Measurements from ENCODE around the gene DSTN.

Gene DSTN

DNA sequence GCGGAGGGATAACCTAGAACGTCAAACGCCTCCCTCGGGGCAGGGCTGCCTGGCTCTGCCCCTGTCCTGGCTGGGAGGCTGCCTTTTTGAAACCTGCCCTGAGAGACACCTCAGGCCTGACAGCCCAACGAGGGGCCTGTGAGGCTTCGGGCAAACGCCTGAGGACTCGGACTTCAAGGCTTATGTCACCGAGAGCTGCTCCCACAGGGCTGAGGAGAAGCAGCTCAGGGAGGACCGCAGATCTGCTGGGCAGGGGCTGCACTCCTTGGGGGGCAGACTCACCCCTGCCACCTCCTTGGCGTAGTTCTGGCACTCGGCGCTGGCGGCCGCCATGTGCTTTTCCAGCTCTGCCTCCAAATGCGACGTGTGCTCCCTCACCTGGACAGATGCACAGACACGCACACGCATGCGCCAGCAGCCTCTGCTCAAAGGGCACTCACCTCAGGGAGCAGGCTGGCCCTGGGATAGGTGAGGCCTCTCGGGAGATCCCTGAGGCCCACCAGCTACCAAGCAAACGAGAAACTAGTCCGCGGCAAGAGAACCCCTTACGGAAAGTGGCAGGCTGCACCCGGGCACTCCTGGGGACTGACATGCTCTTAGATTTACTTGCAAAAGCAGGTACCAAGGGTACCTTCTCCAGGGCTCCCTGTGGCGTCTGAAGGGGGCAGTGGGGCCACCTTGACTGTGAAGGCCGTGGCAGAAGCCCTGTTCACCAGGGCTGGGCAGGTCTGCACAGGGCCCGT lies 49.6 kb downstream of the DSTN start:
- Histone ChIP-seq H3K27me3 (ENCODE audit: low read depth, low read length) (no peaks in the 10 kb centered on the region), H3K9me3 (ENCODE audit: control insufficient read depth in 1 of 2, low read length in 2 of 2) (no peaks in the 10 kb centered on the region), H3K4me1 (ENCODE audit: control insufficient read depth in 1 of 2, insufficient read depth in 2 of 2, low read length in 2 of 2) (peaks cover 5 to 22% of the 10 kb centered on the region in 2 donors), H3K4me3 (ENCODE audit: low read depth in 1 of 2, low read length in 2 of 2) (no peak overlapping the region), H3K36me3 (ENCODE audit: control insufficient read depth in 1 of 2, insufficient read depth in 2 of 2, low read length in 2 of 2) (peaks cover 68 to 76% of the 10 kb centered on the region in 2 donors), H3K27ac (ENCODE audit: low read length) (no peak overlapping the region)

DNA sequence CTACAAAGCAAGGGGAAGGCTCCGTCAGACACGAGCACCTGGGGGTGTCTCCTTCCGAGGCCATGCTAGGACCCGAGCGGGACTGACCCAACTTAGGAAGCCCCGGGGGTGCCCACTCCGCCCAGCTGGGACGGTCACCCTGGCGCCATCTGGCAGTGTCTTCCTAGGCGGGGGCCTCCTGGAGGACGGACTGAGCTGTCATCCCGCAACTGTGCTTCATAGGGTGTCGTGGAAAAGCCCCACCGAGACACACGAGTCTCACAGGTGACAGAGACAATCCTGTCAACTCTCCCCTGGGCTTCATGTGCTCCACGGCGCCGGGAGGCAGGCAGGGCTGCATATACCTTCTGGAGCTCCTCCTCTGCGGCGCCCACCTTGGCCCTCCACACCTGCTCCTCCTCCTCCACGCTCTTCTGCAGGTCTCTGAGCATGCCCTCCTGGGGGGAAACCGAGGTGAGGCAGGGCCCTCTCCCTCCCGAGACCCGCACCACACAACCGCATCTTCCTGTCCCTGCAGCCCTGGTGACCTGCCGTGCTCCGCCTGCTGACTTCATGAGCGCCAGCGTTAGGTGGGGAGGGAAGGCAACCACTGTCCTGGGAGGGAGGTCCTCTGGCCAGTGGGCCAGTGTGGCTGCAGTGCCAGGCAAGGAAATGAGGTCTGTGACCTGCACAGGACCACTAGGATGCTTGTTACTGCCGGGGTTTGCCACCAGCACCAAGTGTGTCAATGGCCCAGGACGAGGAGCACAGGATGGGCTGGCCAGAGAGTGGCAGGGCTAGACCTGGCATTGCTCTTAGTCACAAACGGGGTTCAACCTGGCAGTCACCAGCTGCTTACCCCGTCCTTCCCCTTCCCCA lies 50.7 kb downstream of the DSTN start:
- Histone ChIP-seq H3K36me3 (ENCODE audit: control insufficient read depth in 1 of 2, insufficient read depth in 2 of 2, low read length in 2 of 2) (peaks cover 74 to 82% of the 10 kb centered on the region in 2 donors), H3K4me3 (ENCODE audit: low read depth in 1 of 2, low read length in 2 of 2) (no peak overlapping the region), H3K27ac (ENCODE audit: low read length) (no peak overlapping the region), H3K9me3 (ENCODE audit: control insufficient read depth in 1 of 2, low read length in 2 of 2) (no peaks in the 10 kb centered on the region), H3K4me1 (ENCODE audit: control insufficient read depth in 1 of 2, insufficient read depth in 2 of 2, low read length in 2 of 2) (peaks cover 0 to 11% of the 10 kb centered on the region in 2 donors), H3K27me3 (ENCODE audit: low read depth, low read length) (no peaks in the 10 kb centered on the region)

DNA sequence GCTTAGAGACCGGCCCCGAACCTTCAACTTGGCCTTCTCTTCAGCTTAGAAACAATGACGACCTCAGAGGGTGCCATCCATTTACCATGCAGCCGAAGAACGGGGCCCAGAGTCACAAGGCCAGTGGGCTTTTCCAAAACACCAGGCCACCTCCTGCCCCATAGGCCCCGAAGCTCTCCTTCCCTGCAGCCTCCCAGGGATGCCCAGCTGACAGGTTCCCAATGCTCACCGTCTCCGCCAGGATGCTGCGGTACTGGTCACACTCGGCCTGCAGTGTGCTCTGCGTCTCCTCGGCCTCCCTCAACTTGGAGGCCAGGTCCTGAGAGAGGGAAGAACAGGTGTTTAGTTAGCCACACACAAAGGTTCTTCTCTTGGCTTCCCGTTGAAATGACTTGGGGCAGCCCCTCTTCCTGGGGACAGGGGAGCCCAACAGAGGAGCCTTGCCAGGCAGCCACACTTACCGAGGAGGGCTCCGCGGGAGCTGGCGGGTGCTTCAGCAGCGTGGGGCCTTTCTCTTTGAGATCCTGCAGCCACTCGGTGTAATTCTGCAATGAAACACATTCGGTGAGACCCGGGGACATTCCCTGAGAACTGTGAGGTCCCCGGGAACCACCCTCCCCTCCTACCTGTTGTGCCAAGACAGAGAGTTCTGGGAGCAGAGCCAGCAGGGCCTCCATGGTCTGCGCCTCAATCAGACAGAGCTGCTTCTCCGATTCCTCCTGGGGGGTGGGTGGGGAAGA lies 51.5 kb downstream of the DSTN start:
- Histone ChIP-seq H3K4me3 (ENCODE audit: low read depth in 1 of 2, low read length in 2 of 2) (no peak overlapping the region), H3K27ac (ENCODE audit: low read length) (no peak overlapping the region)

DNA sequence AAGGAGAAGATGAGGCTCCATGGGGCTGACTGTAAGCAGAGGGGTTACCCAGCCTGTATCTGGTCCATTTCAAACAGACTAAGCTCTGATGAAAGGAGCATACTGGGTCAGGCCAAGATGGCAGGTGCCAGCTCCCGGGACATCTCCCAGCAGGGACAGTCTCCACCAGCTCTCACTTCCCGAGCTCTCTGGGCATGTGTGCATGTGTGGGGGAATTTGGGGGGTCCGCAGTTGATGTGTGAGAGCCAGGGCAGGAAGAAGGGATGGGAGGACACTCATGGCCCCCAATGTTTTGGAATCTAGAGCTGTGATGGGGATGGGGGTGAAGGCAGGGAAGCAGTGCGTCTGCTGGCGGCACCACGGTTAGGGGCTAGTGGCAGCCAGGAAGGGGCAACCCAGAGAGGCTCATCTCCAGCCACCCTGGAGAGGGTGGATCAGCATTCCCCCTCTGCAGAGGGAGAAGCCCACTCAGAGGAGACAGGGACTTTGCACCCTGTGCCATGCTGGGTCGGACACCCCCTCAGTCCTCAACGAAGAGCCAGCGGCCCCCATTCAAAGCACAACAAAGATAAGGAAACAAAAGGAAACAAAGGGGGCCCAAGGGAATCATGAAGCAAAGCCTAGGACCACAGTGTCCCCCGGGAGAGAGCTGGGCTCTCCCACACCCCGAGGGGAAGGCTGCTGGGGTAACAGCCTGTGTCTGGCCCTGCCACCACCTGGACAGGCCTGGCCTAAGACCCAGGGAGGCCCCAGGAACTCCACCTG lies 52.4 kb downstream of the DSTN start:
- Histone ChIP-seq H3K4me3 (ENCODE audit: low read depth in 1 of 2, low read length in 2 of 2) (no peak overlapping the region), H3K4me1 (ENCODE audit: control insufficient read depth in 1 of 2, insufficient read depth in 2 of 2, low read length in 2 of 2) (peaks cover 0 to 6% of the 10 kb centered on the region in 2 donors), H3K27ac (ENCODE audit: low read length) (no peak overlapping the region), H3K36me3 (ENCODE audit: control insufficient read depth in 1 of 2, insufficient read depth in 2 of 2, low read length in 2 of 2) (peaks cover 86 to 91% of the 10 kb centered on the region in 2 donors), H3K9me3 (ENCODE audit: control insufficient read depth in 1 of 2, low read length in 2 of 2) (no peaks in the 10 kb centered on the region), H3K27me3 (ENCODE audit: low read depth, low read length) (no peaks in the 10 kb centered on the region)

More for the DNA sequence above, 51.5 kb downstream of the DSTN start:
- H3K9me3 ChIP-seq (ENCODE audit: control insufficient read depth in 1 of 2, low read length in 2 of 2) = no peaks in the 10 kb centered on the region
- H3K4me1 ChIP-seq (ENCODE audit: control insufficient read depth in 1 of 2, insufficient read depth in 2 of 2, low read length in 2 of 2) = peaks cover 0 to 6% of the 10 kb centered on the region in 2 donors
- peaks cover 82 to 83% of the 10 kb centered on the region in 2 donors for H3K36me3 ChIP-seq (ENCODE audit: control insufficient read depth in 1 of 2, insufficient read depth in 2 of 2, low read length in 2 of 2)
- no peaks in the 10 kb centered on the region for H3K27me3 ChIP-seq (ENCODE audit: low read depth, low read length)

DNA sequence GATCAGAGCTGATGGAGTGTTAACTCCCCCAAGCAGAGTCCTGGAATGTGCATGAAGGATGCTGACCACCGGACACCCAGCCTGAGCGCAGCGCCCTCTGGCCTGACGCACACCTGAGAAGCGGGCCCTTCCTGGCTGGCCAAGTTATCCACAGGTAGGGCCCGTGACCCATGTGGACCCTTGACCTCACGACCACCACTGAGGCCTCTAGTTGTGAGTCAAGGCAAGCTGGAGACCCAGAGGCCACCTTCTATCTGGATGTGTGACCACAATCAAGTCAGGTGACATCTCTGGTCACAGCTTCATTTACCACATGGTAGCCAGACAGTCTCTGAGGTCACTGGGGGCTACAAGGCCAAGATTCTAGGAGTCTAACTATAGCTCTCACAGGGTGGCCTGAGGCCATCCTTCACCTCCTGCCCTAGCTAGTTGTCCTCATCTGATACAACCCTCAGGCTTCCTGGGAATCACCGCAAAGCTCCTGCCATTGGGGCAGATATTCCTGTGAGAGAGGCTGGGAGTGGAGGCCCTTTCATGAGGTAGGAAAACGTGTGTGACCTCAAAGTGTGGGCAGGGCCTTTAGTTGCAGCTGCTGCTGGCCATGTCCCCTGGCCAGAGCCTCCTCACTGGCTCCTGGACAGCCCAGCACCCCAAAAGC lies 53.1 kb downstream of the DSTN start:
- Histone ChIP-seq H3K4me3 (ENCODE audit: low read depth in 1 of 2, low read length in 2 of 2) (no peak overlapping the region), H3K27ac (ENCODE audit: low read length) (no peak overlapping the region), H3K27me3 (ENCODE audit: low read depth, low read length) (no peaks in the 10 kb centered on the region), H3K9me3 (ENCODE audit: control insufficient read depth in 1 of 2, low read length in 2 of 2) (no peaks in the 10 kb centered on the region), H3K36me3 (ENCODE audit: control insufficient read depth in 1 of 2, insufficient read depth in 2 of 2, low read length in 2 of 2) (peaks cover 89 to 93% of the 10 kb centered on the region in 2 donors), H3K4me1 (ENCODE audit: control insufficient read depth in 1 of 2, insufficient read depth in 2 of 2, low read length in 2 of 2) (peaks cover 0 to 4% of the 10 kb centered on the region in 2 donors)

DNA sequence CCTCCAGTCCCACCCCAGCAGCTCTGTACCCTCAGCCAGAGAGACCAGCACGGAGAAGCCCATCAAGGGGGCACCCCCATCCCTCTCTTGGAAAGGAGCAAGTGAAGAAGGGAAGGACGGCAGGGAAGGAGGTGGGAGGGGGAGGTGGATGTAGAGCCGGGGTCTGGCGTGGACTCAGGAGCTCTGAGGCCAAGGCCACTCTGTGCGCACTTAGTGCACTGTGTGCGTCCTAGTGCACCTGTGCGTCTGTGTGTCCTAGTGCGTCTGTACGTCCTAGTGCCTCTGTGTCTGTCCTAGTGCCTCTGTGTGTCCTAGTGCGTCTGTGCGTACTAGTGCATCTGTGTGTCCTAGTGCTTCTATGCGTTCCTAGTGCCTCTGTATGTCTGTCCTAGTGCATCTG lies 54.2 kb downstream of the DSTN start:
- no peak overlapping the region for H3K4me3 ChIP-seq (ENCODE audit: low read depth in 1 of 2, low read length in 2 of 2)
- H3K4me1 ChIP-seq (ENCODE audit: control insufficient read depth in 1 of 2, insufficient read depth in 2 of 2, low read length in 2 of 2) = peaks cover 0 to 4% of the 10 kb centered on the region in 2 donors

DNA sequence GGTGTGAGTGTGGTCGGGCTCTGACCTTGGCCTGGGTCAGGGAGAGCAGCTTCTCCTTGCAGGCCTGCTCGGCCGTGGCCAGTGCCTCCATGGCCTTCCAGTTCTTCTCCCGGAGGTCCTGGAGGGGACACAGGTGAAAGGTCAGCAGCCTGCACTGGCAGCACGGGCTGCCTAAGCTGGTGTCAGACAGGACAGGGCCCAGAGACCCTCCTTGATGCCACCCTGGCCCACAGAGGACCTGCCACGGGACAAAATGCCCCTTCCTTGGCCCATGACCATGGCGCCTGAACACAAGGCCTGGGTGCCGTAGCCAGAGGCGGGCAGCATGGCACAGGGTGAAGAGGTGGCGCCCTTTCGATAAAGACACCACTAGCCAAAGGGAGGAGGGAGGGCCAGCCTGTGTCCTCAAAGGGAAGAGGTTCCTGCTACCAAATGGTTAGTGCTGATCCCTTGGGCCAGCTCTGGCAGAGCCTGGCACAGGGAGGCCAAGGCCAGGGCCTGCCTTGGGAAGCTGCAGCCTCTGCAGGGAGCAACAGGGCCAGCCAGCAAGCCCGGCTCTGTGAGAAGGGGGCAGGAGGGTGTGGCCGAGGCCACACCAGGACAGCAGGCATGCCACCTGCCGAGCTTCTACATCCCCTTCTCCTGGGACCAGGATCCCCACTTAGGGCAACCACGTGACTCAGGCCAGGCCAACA lies 54.8 kb downstream of the DSTN start:
- Histone ChIP-seq H3K27ac (ENCODE audit: low read length) (no peak overlapping the region), H3K9me3 (ENCODE audit: control insufficient read depth in 1 of 2, low read length in 2 of 2) (no peaks in the 10 kb centered on the region), H3K4me1 (ENCODE audit: control insufficient read depth in 1 of 2, insufficient read depth in 2 of 2, low read length in 2 of 2) (peaks cover 0 to 4% of the 10 kb centered on the region in 2 donors), H3K27me3 (ENCODE audit: low read depth, low read length) (no peaks in the 10 kb centered on the region), H3K36me3 (ENCODE audit: control insufficient read depth in 1 of 2, insufficient read depth in 2 of 2, low read length in 2 of 2) (peaks cover 83 to 99% of the 10 kb centered on the region in 2 donors), H3K4me3 (ENCODE audit: low read depth in 1 of 2, low read length in 2 of 2) (no peak overlapping the region)

More for the DNA sequence above, 54.2 kb downstream of the DSTN start:
- no peaks in the 10 kb centered on the region for H3K27me3 ChIP-seq (ENCODE audit: low read depth, low read length)
- no peaks in the 10 kb centered on the region for H3K9me3 ChIP-seq (ENCODE audit: control insufficient read depth in 1 of 2, low read length in 2 of 2)
- peaks cover 85 to 99% of the 10 kb centered on the region in 2 donors for H3K36me3 ChIP-seq (ENCODE audit: control insufficient read depth in 1 of 2, insufficient read depth in 2 of 2, low read length in 2 of 2)
- no peak overlapping the region for H3K27ac ChIP-seq (ENCODE audit: low read length)

DNA sequence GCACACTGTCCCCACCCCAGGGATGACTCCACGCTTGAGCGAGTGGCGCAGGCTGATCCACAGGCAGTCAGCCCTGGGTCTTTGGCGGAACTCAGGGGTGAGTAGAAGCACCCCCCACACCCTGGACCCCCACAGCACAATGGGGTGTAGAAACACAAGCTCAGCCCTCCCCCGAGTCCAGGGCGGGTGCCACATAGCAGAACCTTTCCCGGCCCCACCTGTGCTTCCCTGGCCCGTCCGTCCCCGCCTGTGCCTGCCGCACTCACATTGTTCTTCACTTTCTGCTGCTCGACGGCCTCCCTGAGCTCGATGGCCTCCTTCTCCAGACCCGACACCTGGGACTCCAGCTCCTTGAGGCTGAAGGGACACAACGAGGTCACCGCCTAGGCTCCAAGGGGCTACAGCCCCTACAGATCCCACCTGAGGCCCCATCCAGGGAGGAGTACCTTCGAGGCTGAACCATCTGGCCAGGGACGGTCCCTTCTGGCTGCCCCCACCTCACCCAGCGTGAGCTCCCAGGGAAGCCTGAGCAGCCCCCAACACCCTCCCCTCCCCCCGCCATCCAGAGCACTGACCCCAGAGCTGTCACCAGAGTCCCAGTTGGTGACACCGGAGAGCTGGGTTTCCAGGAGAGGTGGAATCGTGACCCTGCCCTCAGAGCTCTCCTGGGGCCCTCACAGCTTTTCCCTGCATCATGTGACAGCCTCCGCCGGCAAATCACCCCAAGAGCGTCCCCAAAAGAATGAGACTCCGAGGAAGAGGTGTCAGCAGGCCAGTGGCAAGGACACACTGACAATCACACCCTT lies 55.6 kb downstream of the DSTN start:
- Histone ChIP-seq H3K36me3 (ENCODE audit: control insufficient read depth in 1 of 2, insufficient read depth in 2 of 2, low read length in 2 of 2) (peaks cover 83 to 99% of the 10 kb centered on the region in 2 donors), H3K27ac (ENCODE audit: low read length) (no peak overlapping the region)

DNA sequence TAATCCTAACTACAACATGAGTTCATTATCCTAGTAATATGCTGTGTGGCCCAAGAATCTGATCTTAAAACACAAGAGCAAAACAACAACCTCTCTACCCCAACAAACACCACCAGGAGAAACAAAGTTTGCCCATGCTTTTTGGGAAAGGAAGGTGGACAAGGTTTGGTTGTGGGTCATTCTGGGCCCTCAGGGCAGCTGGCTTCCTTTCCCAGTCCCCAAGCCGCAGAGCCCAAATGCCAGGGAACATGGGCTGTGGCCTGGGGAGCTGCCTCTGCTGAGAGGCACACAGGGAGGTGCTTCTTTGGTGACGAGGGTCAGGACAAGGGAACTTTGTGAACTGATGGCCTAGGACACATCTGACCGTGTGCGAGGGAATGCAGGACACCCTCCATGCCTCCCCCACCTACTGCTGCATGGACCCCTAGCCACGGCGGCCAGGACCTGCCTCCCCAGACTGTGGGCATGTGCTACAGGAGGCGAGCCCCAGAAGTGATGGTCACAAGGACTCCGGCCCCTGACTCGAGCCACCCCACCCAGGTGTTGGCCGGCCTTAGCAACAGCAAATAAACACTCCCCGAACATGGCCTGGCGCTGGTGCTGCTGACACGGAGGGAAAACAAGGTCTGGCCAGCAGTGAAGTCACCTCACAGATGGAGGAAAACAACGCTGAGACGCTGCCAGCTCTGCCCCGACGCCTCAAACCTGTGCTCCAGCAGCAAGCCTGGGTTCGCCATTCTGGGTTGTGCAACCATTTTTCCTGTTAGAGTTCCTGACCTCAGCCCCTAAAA lies 56.5 kb downstream of the DSTN start:
- Histone ChIP-seq H3K36me3 (ENCODE audit: control insufficient read depth in 1 of 2, insufficient read depth in 2 of 2, low read length in 2 of 2) (peaks cover 84 to 99% of the 10 kb centered on the region in 2 donors), H3K4me1 (ENCODE audit: control insufficient read depth in 1 of 2, insufficient read depth in 2 of 2, low read length in 2 of 2) (peaks cover 0 to 4% of the 10 kb centered on the region in 2 donors), H3K9me3 (ENCODE audit: control insufficient read depth in 1 of 2, low read length in 2 of 2) (no peaks in the 10 kb centered on the region), H3K27me3 (ENCODE audit: low read depth, low read length) (no peaks in the 10 kb centered on the region), H3K27ac (ENCODE audit: low read length) (no peak overlapping the region), H3K4me3 (ENCODE audit: low read depth in 1 of 2, low read length in 2 of 2) (no peak overlapping the region)

More for the DNA sequence above, 55.6 kb downstream of the DSTN start:
- Histone ChIP-seq H3K9me3 (ENCODE audit: control insufficient read depth in 1 of 2, low read length in 2 of 2) (no peaks in the 10 kb centered on the region), H3K4me3 (ENCODE audit: low read depth in 1 of 2, low read length in 2 of 2) (no peak overlapping the region), H3K4me1 (ENCODE audit: control insufficient read depth in 1 of 2, insufficient read depth in 2 of 2, low read length in 2 of 2) (peaks cover 0 to 4% of the 10 kb centered on the region in 2 donors), H3K27me3 (ENCODE audit: low read depth, low read length) (no peaks in the 10 kb centered on the region)
